Activated naive CD4-positive, alpha-beta T cell treated with Interleukin-2 at 50 U/mL for 16 hours (primary cell): ENCODE results near the gene SMYD3.

ENCODE experiments used
- DNase-seq: peaks from one replicate; pipeline ENCODE4 v3.0.0-alpha.2; 2020

SMYD3 gene

GRCh38 chr1:246203180-246203579 lies 303.9 kb downstream of the SMYD3 start:
- no peak for DNase-seq

- no peak for DNase-seq
These were observed 306.3 kb downstream of the SMYD3 start for GRCh38 chr1:246200738-246201137.

DNA sequence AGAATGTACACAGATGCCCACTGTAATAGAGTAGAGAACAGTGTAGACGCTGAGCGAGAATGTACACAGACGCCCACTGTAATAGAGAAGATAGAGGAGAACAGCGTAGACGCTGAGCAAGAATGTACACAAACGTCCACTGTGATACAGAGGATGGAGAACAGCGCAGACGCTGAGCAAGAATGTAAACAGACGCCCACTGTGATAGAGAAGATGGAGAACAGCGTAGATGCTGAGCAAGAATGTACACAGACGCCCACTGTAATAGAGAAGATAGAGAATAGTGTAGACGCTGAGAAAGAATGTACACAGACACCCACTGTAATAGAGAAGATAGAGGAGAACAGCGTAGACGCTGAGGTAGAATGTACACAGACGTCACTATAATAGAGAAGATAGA lies 306.9 kb downstream of the SMYD3 start:
- DNase-seq, result no peak

DNA sequence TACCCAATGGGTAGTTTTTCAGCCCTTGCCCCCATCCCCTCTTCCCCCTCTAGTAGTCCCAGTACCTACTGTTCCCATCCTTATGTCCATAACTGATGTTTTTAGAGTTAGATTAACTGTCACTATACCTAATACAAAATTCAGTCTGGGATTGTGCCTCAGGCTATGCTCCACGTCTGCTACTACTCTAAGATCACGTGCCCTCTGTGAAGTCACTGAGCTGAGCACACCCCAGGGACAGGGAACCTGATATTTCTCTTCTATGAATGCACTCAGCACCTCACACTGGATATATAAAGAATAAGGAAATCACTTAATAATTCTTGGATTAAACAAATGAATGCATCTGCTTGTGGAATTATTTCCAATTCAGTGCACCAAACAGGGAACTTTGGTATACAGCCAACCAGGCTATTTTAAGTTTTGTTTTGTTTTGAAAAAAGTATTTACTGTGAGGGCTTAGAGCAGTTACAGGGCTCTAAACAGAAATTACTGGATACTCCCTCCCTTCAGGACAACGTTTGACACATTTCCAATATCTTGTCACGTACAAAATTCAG lies 307.9 kb downstream of the SMYD3 start:
- DNase-seq, result no peak

GRCh38 chr1:246198115-246198816 lies 308.8 kb downstream of the SMYD3 start:
- no peak for DNase-seq

DNA sequence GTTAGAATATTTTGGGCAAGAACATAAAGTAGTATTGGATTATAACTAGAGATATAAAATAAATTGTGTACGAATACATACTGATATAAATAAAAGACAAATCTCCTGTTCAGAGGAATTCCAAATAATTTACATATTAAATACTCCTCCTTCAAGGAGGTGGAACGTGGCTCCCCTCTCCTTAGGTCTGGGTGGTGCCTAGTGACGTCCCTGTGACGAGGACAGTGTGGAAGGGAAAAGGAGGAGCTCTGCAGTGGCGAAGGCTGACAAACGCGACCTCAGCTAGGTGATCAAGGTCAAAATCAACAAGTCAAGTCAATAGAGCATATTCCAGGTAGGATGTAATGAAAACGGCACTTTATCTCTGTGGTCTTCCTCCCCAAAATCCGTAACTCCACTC lies 310.0 kb downstream of the SMYD3 start:
- no peak for DNase-seq

GRCh38 chr1:246195296-246195695 lies 311.8 kb downstream of the SMYD3 start:
- no peak for DNase-seq

DNA sequence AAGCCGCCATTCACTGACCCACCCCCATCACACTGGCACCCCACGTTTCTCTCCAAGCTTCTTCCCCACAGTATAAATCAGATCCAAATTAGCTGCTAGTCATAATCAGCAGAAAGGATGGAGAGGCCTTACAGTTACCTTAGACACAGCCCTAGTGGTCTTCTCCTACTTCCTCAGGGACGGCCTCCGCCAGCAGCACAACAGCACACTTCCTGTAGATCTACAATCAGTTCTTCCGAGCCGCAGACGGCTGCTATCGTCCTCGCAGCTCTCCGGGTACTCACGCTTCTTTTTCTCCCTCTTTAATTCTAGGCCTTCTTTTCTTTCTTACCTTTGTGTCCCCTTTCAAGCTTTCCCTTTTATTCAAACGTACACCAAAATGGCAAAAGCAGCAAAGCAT lies 313.5 kb downstream of the SMYD3 start:
- no peak for DNase-seq

DNA sequence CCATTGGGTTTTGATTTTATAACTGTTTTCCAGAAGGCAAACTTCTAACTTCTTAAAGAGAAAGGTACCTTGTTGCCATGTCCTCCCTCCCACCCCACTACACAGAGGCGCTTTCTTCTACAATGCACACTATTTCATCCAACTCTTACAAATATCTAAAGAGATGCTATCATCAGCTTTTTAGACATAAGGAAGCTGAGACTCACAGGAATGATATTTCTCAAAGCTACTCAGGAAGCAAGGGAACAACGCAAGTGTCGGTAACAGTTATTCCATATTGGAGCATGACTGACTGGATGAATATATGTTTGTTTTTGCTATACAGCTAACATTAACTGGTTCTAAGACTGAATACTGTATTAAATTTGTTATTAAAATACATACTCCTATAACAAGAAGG lies 318.0 kb downstream of the SMYD3 start:
- no peak for DNase-seq

- no peak for DNase-seq
These were observed 319.2 kb downstream of the SMYD3 start for GRCh38 chr1:246187834-246188372.

- no peak for DNase-seq
These were observed 322.6 kb downstream of the SMYD3 start for GRCh38 chr1:246184503-246184902.

DNA sequence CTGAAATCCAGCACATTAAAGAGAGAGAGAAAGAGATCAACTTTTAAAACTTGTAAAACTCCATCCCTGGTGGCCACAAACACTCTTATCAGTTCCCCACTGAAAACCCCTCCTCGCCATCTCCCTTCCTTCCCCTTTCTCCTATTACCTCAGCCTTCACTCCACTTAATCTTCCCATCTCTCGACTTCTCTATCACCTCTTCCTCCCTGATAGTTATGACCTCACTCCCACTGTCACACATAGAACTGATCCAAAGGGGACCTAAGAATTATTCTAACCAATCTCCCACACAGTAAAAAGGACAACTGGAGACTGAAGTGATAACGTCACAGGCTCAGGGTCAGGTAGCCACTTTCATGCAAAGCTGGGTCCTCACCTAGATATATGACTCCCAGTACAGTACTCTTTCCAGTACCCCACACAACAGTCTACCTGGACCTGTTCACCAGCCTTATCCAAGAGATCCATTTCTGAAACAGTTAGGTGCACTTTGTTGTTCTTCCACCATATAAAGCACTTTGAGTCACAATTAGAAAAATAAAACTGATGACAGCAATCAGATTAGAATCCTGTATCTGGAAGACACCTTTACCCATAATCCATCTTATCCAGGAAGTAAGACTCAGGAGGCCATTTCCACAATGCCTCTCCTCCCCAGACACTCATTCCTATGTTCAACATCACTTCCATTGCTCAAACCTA lies 324.8 kb downstream of the SMYD3 start:
- DNase-seq, result no peak

DNA sequence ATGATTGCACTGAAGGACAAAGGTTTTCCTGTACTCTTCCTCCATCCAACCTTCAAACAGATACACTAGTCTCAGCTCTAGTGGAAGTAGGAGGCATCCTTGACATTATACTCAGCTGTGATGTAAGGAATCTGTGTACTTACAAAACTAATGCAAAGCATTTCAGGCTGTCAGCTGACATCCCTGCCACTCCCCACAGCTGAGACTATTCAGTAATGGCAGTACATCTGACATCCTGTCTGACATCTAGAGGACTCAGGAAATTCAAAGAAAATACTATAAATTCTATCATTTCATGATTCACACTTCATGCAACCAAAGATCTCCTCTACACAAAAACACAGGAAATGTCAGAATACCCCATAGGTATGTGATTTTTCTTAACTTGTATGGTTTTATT lies 325.8 kb downstream of the SMYD3 start:
- DNase-seq, result no peak

- DNase-seq, result no peak
These were observed 327.7 kb downstream of the SMYD3 start for GRCh38 chr1:246179401-246179800.

DNA sequence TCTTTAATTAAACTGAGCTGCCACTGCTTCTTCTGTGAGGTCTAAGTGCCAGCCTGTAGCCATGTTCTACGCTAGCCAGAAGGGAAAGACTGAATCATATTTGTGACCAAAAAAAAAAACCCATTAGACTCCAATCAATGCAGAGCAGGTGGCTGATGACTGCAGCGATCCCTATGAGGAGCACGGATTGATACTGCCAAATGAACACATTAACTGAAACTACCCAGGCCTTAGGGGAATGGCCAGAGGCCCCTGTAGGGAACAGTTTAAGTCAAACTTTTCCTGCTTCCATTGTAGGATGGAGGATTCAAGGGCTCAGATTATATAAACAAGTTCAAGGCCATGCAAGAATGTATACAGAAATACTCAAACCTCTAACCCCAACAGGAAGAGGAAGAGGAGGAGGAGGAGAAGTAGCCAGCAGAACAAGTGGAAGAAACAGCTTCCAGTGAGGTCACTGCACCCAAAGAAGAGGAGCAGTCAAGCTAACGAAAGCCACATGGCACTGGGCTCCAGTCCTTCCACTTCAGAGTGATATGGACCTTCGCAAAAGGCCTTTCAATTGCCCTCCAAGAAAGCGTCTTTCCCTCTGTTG lies 328.3 kb downstream of the SMYD3 start:
- no peak for DNase-seq

DNA sequence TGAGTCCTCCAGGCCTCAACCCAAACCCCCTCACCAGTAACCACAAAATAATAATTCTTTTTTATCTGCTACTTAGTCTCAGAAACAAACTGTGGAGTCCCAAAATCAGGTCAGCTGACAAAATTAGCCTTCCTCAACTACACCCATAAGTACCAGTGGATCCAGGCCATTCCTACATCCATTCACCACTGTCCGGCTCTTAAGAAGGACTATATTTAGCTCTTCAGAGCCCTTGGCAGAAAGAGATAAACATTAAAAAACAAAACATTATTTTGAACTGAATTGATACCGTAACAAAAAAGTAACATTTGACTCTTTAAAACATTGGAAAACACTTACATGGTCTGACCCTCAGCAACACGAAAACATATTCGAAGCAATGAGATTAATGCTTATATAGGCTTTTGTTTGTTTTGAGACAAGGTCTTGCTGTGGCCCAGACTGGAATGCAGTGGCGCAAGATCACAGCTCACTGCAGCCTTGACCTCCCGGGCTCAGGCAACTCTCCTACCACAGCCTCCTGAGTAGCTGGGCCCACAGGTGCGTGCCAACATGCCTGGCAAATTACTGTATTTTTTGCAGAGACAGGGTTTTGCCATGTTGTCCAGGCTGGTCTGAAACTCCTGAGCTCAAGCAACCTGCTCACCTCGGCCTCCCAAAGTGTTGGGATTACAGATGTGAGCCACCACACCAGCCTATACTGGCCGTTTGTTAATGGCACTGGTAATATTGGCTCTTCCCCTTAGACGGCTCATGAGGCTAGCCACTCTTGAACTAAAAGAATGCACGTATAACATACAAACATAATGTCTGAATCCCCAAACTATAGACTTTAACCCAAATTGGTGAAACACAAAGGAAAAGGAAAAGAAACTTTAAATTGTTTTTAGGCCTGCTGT lies 330.7 kb downstream of the SMYD3 start:
- no peak for DNase-seq

- no peak for DNase-seq
These were observed 336.4 kb downstream of the SMYD3 start for GRCh38 chr1:246170574-246171261.

DNA sequence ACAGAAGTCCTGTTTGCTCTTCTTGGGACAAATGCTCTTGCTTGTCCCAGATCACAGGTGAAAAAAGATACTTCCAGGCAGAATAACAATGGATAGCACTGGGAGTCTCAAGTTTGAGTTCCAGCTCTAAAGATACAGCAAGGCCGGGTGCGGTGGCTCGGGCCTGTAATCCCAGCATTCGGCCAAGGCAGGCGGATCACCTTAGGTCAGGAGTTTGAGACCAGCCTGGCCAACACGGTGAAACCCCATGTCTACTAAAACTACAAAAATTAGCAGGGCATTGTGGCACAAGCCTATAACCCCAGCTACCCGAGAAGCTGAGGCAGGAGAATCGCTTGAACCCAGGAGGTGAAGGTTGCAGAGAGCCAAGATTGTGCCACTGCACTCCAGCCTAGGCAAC lies 337.6 kb downstream of the SMYD3 start:
- DNase-seq, result no peak

- no peak for DNase-seq
These were observed 338.1 kb downstream of the SMYD3 start for GRCh38 chr1:246169019-246169418.

GRCh38 chr1:246166841-246167240 lies 340.2 kb downstream of the SMYD3 start:
- DNase-seq, result no peak

DNA sequence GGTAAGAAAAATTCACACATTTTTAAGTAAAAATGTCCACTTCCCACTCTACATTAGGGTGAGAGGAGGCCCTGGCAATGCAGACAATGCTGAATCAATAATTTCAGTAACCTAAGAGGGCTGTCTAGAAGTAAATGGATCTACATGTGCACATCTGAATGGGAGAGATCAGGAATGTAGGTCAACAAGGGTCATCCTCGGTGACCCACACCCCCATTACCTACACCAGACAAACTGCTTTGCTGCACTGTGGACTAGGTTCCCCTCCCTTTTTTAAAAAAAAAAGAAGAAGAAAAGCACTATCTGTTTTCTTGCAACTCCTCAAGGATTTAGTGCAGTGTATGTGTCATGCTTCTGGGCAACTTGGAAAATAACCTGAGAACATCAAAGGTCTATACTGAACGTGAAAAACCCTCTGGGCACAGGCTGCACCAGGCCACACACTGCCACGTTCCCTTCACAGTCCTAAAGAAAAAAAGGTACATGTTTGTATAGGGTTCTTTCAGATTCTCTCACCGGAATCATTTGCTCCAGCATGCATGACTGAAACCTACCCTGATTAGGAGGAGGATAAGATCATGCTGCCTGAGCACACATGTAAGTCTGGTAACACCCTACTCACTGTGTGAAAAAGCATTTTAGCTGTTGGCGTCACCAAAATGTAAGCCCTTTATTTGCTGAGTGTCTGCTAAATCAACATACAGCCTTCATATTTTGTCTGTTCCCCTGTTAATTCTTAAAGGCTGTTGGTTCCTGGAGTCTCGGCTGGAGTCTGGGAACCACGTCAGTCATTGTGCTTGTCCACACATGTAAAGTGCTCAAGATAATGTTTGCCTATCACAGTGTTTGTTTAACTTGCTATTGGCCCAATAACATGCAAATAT lies 341.0 kb downstream of the SMYD3 start:
- DNase-seq, result no peak
